ENCODE data around the gene F8A3. TPM values are rescaled to one million over a fixed set of nuclear protein-coding genes. Genes with fewer than 3 reads are reported as not detected.
"Not testable (repeated sequence)": the region's sequence is repeated elsewhere in the genome, so short reads cannot be mapped to it uniquely, and the experiment has no call there.

The F8A3 gene
- 7.5 TPM for polyA plus RNA-seq (ENCODE audit: insufficient read length)

- DNase-seq (ENCODE audit: low read depth) = not testable (repeated sequence)
Observed at GRCh38 chrX:155458471-155458870, at the start of gene F8A3. F8A3 (minus strand) TSS chrX:155458620; CDS start chrX:155458600, 20 bp downstream.

- no peak for DNase-seq (ENCODE audit: low read depth)
Observed at GRCh38 chrX:155505296-155505695, 46.9 kb upstream of the F8A3 start.

GRCh38 chrX:155495134-155495533, 36.7 kb upstream of the F8A3 start:
- not testable (repeated sequence) for DNase-seq (ENCODE audit: low read depth)

GRCh38 chrX:155491421-155491820, 33.0 kb upstream of the F8A3 start:
- not testable (repeated sequence) for DNase-seq (ENCODE audit: low read depth)

GRCh38 chrX:155477136-155477535, 18.7 kb upstream of the F8A3 start:
- not testable (repeated sequence) for DNase-seq (ENCODE audit: low read depth)

GRCh38 chrX:155466269-155466938, 8.0 kb upstream of the F8A3 start:
- DNase-seq (ENCODE audit: low read depth) = not testable (repeated sequence)

DNA sequence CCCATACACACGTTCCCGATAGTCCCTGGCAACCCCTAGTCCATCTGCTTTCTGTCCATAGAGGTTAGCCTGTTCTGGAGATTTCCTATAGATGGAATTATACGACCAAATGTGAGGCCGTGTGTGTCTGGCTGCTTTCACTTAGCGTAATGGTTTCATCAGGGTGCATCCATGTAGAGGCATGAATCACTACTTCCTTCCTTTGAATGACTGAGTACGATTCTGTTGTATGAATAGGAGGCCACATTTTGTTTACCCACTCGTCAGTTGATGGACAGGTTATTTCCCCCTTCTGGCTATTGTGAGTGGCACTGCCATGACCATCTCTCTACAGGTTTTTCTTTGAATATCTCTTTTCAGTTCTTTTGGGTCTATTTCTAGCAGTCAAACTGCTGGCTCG, 2.1 kb upstream of the F8A3 start:
- DNase-seq (ENCODE audit: low read depth) = not testable (repeated sequence)

- not testable (repeated sequence) for DNase-seq (ENCODE audit: low read depth)
Observed at GRCh38 chrX:155457761-155458447, 516 bp downstream of the F8A3 start.

GRCh38 chrX:155441097-155441496, 17.3 kb downstream of the F8A3 start:
- no peak for DNase-seq (ENCODE audit: low read depth)

DNA sequence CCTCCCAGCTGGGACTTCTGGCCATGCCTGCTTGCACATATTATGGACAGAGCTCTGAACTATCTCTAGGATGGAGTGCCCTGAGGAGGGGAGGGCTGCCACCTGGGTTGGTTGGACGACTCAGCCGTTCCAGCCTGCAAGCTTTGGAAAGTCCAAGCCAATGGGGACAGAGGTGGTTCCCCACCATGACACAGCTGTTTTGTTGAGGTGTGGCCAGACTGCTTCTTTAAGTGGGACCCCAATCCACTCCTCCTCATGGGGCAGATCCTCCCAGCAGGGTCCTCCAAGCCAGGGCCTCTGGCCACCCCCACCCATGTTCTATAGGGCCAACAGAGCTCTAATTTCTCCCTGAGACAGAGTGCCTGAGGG, 22.7 kb downstream of the F8A3 start:
- DNase-seq (ENCODE audit: low read depth) = no peak

GRCh38 chrX:155434906-155435743, 23.3 kb downstream of the F8A3 start:
- DNase-seq (ENCODE audit: low read depth) = no peak

DNA sequence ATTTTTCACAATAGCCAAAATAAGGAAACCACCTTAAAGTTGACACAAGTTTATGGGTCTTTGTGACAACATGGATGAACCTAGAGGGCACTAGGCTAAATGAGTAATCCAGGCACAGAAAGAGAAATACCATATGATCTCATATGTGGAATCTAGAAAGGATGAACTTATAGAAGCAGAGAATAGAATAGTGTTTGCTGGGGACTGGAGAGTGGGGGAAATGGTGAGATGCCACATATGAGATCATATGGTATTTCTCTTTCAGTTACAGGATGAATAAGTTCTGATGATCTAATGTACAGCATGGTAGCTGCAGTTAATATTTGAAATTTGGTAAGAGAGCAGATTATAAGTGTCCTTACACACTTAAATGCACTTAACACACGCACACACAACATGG, 40.7 kb downstream of the F8A3 start:
- DNase-seq (ENCODE audit: low read depth) = no peak

Other genes starting within 250 kb of the F8A3 start
- gene VBP1, start 242.2 kb downstream of the F8A3 start, polyA plus RNA-seq (ENCODE audit: insufficient read length) = 57.3 TPM
- 0.43 TPM for gene RAB39B, start 194.1 kb downstream of the F8A3 start, polyA plus RNA-seq (ENCODE audit: insufficient read length)
- 3.6 TPM for gene CLIC2, start 124.0 kb downstream of the F8A3 start, polyA plus RNA-seq (ENCODE audit: insufficient read length)
- gene F8A2, start 76.5 kb downstream of the F8A3 start, polyA plus RNA-seq (ENCODE audit: insufficient read length) = not detected
- 1.1 TPM for gene SPRY3, start 154.0 kb upstream of the F8A3 start, polyA plus RNA-seq (ENCODE audit: insufficient read length)
- 22.1 TPM for gene TMLHE, start 154.3 kb upstream of the F8A3 start, polyA plus RNA-seq (ENCODE audit: insufficient read length)